D341Med (cell line): ENCODE data around the gene GLYR1.
A peak's percentile ranks its signal among the peaks of the same experiment; 100 is the strongest.
"Not testable (repeated sequence)": the region's sequence is repeated elsewhere in the genome, so short reads cannot be mapped to it uniquely, and the experiment has no call there.

Experiments used
- DNase-seq: peaks from one replicate; pipeline ENCODE4 v3.0.0; 2012; ENCODE audit warnings: low spot score

GLYR1 gene

DNA sequence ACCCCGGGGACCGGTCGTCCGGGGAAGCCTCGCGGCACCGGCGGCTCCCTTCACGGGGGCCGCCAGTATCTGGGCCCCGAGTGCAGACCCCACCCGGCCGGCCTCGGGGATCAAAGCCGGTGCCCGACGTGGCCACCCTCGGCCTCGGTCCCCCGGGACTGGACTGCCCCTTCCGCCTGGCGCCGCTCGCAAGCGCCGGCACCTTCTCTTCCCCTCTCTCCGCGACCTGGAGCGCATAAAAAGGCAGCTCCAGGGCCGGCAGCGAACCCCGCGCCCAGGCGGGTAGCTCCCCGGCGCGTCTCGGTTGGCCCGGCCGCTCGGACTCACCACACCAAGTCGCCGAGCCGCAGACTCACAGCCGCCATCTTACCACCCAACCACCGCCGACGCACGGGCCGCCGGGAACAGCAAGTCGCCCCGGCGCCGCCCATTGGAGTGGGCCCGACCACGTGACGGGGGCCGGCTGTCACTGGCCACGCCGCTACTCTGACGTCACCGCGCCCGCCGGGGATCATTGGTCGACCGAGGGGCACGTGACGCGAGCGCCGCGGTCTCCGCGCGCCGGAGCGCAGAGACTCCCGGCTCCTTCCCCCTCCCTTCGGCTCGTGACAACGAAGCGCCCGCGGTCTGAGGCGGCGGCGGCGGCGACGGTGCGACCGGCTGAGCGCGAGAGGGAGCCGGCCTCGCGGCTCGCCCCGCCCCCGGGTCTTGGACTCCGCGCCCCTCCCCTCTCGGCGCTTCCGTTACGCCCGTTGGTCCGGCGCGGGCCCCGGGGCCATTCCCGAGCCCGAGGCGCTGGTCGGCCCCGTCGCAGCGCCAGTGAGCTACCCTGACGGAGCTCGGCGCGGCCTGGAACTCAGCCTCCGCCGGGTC is at the start of gene GLYR1, which contains the start of gene UBN1:
Gene GLYR1, minus strand, starts transcription at position 388 of the 873 bp plus-strand sequence. Its CDS starts 23 bp downstream, at position 365.
Gene UBN1, plus strand, starts transcription at position 581 of the 873 bp plus-strand sequence. CDS start 5,437 bp downstream, outside the sequence.
- DNase-seq = peak; percentile 98

DNA sequence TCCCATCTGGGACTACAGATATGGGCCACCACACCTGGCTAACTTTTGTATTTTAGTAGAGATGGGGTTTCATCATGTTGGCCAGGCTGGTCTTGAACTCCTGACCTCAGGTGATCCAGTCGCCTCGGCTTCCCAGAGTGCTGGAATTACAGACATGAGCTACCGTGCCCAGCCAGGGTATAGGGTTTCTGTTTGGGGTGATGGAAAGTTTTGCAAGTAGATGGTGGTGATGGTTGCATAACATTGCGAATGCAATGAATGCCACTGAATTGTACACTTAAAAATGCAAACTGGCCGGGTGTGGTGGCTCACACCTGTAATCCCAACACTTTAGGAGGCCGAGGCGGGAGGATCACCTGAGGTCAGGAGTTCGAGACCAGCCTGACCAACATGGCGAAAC is 49.7 kb upstream of the GLYR1 start:
- DNase-seq = not testable (repeated sequence)

DNA sequence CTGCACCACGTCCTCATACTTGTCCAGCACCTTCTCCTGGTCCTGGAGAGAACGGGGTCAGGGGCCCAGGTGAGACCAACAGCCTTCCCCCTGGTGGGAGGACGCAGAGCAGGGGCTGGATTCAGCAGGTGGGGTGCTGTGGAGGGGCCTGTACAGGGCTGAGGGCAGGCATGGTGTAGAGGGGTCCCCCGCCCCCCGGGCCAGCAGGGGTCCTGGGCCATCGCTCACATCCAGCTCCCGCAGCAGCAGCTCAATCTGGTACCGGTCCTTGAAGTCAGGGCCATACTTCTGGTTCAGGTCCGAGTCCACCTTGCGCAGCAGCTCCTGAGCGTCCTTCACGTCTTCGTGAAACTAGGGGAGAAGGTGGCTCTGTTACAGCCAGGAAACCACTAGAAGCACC is 48.3 kb upstream of the GLYR1 start:
- no peak for DNase-seq

DNA sequence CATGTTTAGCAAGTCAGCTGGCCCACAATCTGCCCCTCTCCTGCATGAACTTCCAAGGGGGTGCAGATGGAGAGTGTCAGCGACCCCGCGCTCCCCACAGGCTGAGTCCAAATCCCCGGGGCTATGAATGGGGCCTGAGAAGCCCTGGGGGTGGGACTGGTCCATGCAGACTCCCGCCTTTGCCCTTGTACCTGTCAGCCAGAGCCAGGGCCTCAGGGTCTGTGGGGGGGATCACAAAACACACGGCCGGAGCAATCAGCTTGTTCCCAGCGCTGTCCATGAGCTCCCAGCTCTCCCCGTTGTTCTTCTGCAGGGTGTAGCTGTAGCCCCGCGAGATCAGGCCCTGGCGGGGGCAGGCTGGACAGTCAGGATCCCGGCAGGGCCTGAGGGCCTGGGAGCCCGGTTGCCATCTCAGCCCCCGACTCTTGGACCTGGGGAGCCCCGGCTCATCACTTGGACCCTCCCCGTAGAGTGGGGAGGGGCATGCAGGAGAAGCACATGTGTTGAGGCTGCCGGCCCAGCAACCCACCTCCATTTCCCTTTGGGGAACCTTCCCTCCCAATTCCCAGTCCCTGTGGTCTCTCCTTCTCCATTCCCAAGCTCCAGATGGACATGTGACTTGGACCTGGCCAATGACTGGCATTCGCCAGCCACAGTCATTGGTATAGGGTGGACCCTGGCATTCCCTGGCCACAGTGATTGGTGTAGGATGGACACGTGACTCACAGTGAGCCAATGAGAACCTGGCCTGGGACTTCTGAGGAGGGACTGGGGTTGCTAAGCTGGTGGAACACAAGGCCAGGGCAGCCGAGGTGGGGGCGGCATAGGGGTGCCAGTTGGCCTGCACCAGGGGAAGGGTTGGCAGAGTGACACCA is 47.4 kb upstream of the GLYR1 start:
- no peak for DNase-seq

DNA sequence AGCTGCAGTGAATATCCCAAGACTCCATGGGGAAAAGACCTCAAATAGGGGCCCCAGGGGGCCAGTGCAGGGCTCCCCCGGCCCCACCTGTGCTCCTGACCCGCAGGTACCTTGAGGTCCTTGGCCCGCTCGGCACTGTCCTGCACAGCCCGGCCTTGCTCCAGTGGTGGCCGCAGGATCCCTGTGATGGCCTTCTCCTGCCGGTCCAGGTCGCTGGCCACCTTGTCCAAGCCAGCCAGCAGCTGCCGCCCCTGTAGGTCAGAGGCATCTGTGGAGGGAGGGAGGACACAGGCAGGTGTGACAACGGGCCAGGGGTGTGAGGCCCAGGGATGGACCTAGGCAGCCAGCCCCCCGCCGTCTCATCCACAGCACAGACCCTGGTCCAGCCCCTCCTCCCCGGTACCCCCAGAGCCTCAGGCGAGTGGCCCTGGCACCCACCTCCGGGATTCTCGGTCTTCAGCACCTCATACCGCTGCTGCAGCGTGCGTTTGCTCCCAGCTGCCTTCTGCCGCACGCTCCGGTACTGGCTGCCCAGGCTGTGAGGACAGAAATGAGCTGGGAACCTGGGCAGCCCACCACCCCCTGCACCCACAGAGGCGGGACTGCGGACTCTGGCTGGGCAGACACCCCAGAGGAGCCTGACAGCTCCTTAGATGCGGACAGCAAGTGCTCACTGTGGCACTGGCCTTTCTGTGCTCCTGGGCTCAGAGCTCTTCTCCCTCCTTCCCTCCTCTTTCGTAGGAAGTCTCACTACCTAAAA is 46.2 kb upstream of the GLYR1 start:
- DNase-seq = no peak

DNA sequence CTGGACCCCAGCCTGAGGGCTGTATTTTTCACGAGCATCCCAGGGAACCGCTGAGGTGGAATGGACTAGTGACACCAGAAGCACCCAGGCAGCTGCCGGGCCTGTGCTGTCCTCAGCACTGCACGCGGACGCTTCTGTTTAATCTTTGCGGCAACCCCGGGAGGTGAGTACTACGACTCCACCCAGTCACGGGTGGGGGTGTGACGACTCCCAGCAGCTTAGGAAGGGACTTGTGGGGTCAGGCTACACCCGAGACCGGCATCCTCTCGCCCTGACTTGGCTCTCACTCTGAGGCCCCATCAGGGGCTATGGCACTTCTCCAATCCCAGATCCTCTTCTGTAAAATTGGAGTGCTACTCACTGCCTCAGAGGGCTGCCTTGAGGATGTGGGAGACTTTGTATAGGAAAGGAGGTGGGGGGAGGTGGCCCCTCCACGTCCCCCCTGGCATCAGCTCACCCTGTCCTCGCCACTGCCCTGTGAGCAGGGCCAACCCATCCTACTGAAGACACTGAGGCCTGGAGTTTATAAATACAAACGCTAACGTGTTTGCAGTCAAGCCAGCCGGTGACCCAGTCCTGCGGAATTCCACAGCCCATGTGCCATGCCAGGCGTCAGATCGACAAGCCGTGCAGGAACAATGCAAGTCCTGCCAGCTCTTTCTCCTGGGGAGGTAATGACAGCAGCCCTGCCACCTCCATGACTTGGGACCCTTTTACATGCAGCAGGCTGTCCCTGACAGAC is 45.4 kb upstream of the GLYR1 start:
- DNase-seq = no peak

DNA sequence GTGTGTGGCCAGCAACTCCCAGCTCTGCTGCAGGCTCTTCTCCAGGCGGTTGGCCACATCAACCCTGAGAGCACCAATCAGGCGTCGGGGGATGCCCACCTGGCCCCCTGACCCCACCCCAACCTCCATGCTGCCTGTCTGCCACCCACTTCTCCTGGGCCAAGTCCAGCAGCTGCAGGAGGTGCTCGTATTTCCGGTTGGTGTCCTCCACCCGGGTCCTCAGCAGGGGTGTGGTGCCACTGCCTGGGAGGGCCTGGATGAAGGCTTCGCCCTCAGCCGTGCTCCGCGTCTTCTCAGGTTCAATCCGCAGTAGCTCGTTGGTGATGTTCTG is 44.8 kb upstream of the GLYR1 start:
- no peak for DNase-seq

DNA sequence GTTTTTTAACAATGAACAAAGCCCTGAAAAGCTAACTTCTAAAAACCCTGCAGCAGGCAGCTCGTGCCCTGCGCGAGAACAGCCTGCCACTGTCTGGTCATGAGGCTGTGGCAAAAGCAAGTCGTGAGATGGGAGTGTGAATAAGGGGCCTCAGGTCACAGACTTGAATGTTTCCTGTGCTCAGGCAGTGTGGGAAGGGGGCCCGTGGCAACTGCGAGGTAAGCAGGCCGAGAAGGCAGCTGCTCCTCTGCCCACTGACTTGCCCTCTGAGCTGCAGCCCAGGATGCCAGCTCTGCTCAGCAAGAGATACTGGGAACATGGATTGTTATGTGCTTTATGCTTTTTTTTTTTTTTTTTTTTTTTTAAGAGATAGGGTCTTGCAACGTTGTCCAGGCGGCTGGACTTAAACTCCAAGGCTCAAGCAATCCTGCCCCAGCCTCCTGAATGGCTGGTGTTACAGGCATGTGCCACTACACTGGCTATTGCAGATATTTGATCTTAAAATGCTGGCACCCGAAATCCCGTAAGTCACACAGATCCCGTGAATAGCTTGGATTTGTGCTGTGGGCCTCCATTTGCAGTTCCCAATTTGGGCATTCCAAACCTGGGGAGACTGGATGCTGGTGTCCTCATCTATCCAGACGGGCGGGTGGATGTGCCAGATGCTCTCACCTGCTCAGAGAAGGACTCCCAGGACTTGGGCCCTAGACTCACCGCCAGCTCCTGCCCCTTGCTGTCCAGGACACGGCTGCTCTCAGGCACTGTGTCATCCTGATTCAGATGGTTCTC is 44.2 kb upstream of the GLYR1 start:
- no peak for DNase-seq

DNA sequence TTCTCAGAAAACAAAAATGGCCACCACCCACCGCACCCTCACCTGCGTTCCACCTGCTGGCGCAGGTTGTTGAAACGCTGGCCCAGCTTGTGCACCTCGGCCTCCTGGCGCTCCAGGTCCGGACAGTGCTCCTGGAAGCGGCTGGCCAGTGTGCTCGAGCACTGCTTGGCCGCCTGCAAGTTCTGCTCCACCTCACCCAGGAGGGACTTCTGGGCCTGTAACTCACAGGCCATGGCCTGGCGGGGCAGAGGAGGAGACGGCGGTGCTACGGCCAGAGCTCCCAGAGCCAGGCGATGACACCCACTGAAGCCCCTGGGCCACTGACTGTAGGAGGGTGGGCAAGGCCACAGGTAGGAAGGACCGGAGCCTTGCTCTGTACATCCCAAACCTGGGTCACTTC is 43.6 kb upstream of the GLYR1 start:
- no peak for DNase-seq

DNA sequence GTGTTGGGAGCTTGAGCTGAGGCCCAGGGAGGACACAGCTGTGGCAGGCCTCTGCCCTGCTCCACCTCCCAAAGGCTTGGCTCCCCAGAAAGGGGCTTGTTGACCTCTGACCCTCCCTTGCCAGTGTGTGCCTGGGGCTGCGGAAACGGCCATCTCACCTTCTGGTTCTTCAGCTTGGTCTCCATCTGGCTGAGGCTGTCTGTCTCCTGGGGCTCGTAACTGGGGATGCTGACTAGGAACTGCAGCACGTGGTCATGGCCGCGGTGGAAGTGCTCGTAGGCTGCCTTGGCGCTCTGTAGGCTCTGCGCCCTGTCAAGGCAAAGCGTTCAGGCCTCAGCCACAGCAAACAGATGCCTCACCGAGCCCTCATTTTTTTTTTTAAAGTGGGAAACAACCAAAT is 42.9 kb upstream of the GLYR1 start:
- no peak for DNase-seq

DNA sequence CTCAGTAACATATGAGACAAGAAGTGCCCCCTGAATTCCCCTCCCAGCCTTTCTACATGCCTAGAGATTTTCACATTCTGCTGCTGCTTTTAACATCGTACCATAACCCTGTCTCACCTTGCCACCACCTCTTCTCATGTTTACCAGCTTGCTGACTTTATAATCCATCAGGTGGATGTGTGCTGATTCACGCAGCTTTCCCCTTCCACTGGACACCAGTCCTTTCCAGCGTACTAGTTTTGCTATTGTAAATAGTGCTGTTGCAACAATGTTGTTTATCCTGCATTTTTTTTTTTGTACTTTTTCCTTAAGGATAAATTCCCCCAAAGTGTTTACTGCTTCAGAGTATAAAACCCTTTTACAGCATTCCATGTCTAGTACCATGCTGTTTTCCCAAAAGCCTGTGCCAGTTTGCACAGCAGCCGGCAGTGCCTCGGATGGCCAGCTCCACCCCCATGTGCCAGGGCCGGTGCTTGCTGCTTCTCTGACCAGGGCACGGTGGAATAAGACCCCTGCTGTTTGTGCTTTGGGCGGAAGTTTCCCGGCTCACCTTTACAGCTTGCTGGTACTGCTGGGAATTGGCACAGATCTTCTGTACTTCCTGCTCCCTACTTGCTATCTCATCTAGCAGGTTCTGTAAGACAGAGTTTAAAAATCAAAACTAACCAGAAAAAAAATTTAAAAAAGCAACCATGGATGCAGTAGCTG is 41.5 kb upstream of the GLYR1 start:
- DNase-seq = no peak

DNA sequence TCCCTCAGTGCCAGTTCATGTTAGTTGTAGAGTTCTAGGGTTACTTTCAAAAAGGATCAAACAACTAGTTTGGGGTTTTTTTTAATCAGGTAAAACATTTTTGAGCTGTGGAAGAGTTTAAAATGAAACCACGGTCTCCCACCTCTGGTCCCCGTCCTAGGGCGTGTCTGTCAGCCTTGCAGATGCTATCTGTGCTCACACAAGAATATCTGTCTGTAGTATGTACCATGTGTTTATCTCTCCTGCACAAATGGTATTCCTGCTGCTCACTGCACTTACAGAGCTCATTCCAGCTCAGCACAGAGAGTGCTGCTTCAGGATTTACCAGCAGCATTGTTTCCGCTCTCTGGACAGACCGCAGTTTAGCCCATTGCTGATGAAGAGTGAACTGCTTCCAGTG is 39.1 kb upstream of the GLYR1 start:
- no peak for DNase-seq

DNA sequence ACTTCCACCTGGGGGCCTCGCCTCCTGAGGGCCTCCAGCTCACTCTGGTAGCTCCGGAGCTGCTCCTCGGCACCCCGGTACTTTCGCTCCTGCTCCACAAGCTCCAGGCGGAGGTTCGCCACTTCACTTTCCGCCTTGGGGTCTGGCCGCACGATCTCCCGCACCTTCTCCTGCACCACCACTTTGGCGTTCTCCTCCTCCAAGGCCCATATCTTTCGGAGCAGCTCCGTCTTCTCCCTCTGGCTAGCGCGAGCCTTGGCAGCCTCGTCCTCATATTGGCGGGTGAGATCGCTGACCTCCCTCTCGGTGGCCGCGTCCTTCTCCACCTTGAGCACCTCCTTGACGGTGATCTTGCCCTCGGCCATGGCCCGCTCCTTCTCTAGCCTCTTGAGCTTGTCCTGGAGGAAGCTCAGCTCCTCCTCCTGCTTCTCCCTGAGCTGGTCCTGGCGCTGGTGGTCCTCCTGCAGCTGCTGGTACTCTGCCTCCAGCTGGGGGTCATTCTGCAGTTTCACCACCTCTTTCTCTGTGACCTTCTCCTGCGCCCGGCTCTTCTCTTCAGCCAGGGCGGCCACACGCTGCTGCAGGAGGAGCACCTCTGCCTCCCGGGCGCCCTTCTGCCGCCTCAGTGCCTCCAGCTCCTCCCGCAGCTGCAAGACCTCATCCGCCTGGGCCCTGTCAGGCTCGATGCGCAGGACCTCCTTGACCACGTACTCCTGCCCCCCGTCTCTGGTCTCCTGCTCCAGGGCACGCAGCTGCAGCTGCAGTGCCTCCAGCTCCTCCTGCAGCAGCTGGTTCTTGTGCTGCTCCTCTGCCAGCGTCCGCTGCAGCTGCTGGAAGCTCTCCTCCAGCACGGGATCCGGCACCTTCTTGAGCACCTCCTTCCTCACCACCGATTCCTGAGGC is 38.1 kb upstream of the GLYR1 start:
- no peak for DNase-seq

DNA sequence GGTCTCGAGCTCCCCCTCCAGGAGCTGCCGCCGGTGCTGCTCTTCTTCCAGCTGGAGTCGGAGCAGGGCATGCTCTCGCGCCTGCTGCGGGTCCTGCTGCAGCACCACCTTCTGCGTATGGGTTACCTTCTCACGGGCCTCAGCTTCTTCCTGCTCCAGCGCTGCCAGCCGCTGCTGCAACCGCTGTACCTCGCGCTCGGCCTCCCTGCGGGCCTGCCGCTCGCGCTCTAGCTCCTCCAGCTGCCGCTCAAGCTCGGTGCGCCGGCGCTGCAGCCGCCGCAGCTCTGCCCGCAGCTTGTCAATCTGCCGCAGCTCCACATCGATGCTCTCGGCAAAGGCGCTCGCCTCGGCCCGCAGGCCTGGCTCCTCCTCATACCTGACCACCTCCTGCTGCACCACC is 37.1 kb upstream of the GLYR1 start:
- no peak for DNase-seq

DNA sequence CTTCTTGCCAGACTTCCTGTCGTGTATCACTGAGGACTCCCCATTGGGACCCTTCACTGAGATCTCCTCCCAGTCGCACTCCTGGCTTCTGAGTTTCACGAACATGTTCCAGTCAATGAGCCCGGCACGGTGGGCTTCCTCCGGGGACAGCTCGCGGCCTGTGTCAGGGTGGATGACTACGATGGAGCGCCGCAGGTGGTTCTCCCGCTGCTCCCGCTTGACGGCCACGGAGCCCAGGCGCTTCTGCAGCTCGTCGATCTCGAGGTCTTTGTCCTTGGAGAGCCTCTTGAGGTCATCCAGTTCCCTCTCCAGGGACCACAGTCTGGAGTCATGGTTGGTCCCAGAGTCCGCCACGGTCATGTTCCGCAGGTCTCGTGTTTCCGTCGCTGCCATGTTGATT is 36.4 kb upstream of the GLYR1 start:
- DNase-seq = no peak

DNA sequence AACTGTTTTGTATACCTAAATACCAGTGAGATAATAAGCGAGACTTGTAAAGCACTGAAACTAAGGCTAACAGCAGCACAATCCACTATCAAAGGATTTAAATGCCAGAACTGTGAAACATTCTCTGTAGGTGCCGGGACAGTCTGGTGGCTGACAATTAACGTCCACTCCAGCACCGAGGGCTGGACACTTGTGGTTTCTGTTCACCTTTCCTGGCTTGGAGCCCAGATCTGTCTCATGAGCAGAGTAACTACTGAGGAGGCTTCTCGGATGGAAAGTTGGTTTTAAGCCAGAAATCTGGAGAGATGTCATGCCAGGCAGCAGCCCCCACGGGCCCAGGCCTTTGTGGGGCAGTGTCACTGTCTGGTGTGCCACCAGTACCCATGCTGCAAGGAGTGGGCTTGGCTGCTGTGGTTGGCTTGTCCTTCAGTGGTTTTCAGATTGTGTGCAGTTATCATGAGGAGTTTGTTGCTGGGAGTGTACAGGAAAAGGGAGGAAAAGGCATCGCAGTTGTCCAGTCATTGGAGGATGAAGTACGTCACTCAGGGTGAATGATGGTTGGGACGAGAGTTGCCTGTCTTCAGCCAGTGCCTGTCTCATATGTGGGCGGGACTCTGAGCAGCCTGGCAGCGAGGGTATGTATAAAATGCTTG is 35.7 kb upstream of the GLYR1 start:
- DNase-seq = no peak

DNA sequence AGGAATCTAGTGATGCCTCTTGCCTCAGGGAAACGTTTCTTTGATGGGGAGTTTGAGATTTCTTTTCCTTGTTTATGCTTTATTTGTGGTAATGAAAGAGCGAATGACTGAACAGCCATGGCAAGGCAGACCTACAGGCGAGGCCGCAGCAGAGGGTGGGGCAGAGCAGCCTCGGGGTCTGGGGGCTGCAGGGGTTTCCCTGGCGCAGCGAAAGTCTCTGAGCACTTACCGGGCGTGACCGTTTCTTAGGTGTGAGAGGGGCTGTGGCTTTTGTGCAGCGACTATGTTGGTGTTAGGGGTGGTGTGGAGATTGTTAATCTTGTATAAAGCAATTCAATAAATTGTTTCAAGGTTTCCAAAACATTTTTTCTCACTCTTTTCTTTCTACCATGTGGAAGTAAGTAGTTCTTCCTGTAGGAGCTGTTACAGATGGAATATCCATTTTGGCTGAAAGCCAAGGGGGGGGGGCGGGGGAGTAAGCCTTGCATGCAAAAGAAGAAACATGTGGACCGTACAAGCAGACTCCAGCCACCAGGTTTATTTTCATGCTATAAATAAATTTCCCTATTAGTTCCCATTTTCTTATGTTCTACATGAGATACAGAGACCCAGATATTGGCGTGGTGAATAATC is 35.0 kb upstream of the GLYR1 start:
- DNase-seq = no peak

DNA sequence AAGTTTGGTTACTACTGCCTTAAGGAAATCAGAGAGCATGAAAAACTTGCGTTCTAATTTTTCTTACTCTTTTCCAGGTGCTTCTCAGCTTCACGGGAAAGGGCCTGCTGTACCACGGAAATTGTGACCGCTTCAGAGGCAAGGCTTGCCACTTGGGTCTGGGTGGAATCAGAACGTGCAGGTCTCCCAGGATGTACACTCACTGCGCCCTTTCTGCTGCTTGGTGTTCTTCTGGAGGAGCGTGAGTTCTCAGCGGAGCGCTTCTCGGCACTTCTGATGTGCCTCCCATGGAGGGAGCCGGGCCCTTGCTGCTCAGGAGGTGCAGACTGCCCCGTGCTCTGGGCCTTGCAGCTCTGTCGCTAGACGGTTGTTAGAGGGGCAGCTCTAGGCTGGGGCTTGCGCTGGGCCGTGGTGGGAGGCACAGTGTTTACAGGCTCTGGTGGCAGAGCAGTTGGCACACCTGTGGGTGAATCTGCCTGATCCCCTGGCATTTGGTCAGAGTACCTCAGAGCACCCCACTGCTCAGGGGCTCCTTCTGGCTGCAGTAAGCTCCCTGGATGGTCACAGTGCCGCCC is 33.0 kb upstream of the GLYR1 start:
- no peak for DNase-seq
